ENCODE measurements around the gene DMPK. TPM values are rescaled to one million over a fixed set of nuclear protein-coding genes. Genes with fewer than 3 reads are reported as not detected.

Gene DMPK
- polyA plus RNA-seq, 1 of the 3 experiments (the other 2 are of a cell fraction), result 92.2 TPM

DNA sequence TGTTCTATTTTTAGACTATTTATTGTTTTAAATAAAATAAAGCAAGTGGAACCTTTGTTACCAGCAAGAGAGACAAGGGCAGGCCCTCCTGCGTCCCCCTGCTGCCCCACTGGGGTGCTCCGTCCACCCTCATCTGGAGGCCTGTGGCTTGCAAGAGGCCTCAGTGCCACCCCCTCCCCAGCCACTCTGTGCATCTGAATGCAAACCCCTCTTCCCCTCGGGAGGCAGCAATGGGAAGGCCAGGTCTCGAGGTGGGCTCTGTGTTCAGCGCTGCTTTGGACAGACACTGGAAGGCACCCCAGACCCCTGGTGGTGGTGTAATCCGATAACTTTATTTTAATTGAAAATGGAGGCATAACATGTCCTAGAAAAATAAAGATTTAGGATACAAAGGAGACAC, 17.8 kb downstream of the DMPK start:
- Histone ChIP-seq H3K36me3 (replicated peaks in 1 of 2; ENCODE audit: control insufficient read depth in 1 of 2, insufficient read depth in 2 of 2, low read length in 1 of 2) (no peaks in the 10 kb centered on the region), H3K9me2 (no peaks in the 10 kb centered on the region), H3F3A (replicated peaks; ENCODE audit: insufficient read depth) (peaks cover 3% of the 10 kb centered on the region), H3K79me2 (ENCODE audit: insufficient read depth) (no peaks in the 10 kb centered on the region), H3K4me1 (ENCODE audit: control insufficient read depth in 1 of 2, insufficient read depth in 2 of 2, low read depth in 1 of 2, low read length in 1 of 2) (peaks cover 0 to 17% of the 10 kb centered on the region in 2 experiments; a peak in 1 of 4 replicates), H3K9ac (no peak overlapping the region), H3K27ac (ENCODE audit: low read depth in 2 of 2, low read length in 1 of 2) (no peak overlapping the region), H4K20me1 (ENCODE audit: insufficient read depth) (no peaks in the 10 kb centered on the region), H3K9me3 (no peaks in the 10 kb centered on the region), H2AFZ (ENCODE audit: low read depth) (no peak overlapping the region), H3K27me3 (ENCODE audit: insufficient read depth) (no peaks in the 10 kb centered on the region), H3K4me2 (no peak overlapping the region), H3K4me3 (ENCODE audit: low read depth in 2 of 2, low read length in 1 of 2) (no peak overlapping the region)
- WGBS (ENCODE audit: low lambda C conversion rate), result 88% methylated on average over 5 of the region's 6 CpGs
- TF ChIP-seq TEAD4 (IDR thresholded peaks at IDR 0.05; ENCODE audit: borderline replicate concordance, insufficient read depth) (no peak), ZBTB33 (IDR thresholded peaks at IDR 0.05; ENCODE audit: borderline replicate concordance, low read depth) (no peak)
- ChIA-PET POLR2A (no interaction called here), CTCF (interaction anchor here (1.4 kb wide), 1 partner anchor 35 kb away, joined by 3 read pairs; no protein-coding TSS in a partner anchor)
- DNase-seq, result peak; percentile 36

DNA sequence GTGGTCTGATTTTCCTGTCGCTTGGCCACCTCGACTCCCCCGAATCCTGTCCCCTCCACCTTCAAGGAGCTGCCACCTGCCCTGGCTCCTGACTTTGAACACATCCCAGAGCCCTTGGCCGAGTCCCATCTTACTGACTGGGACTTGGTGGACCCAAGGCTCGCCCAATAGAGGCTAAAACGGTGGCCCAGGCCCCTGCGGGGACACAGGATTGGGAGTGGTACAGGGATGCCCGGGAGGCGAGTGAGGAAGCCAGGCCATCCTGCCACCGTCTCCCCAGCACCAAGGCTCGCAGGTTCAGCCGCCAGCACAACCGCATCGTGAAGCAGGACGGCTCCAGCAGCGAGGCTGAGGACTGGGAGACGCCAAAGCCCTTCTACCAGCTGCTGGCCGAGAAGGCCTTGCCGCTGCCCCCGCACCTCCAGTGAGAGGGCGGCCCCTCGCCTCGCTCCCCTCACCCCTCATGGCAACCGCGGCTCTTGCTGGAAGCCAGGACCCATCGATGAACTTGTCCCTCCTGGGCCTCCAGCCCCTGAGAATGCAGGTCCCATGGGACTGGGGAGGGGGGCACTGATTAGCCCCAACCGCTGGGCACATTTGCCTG, 18.5 kb downstream of the DMPK start:
- Histone ChIP-seq H3K27ac (ENCODE audit: low read depth in 2 of 2, low read length in 1 of 2) (no peak overlapping the region), H2AFZ (ENCODE audit: low read depth) (no peak overlapping the region), H3K9me2 (no peaks in the 10 kb centered on the region), H3K79me2 (ENCODE audit: insufficient read depth) (no peaks in the 10 kb centered on the region), H3K4me1 (ENCODE audit: control insufficient read depth in 1 of 2, insufficient read depth in 2 of 2, low read depth in 1 of 2, low read length in 1 of 2) (peaks cover 0 to 17% of the 10 kb centered on the region in 2 experiments; a peak in 1 of 4 replicates), H3K9ac (no peak overlapping the region), H3F3A (replicated peaks; ENCODE audit: insufficient read depth) (peaks cover under 1% of the 10 kb centered on the region), H3K9me3 (no peaks in the 10 kb centered on the region), H3K27me3 (ENCODE audit: insufficient read depth) (no peaks in the 10 kb centered on the region), H4K20me1 (ENCODE audit: insufficient read depth) (no peaks in the 10 kb centered on the region), H3K4me2 (no peak overlapping the region), H3K36me3 (replicated peaks in 1 of 2; ENCODE audit: control insufficient read depth in 1 of 2, insufficient read depth in 2 of 2, low read length in 1 of 2) (no peaks in the 10 kb centered on the region), H3K4me3 (ENCODE audit: low read depth in 2 of 2, low read length in 1 of 2) (no peak overlapping the region)
- CTCF ChIA-PET, result interaction anchor here (0.5 to 1.5 kb wide), 3 partner anchors 35 to 278 kb away, joined by 3 read pairs; no protein-coding TSS in a partner anchor
- POLR2A ChIA-PET, result no interaction called here
- DNase-seq, result peak; percentile 25
- 83% methylated on average over 18 of the region's 27 CpGs for WGBS (ENCODE audit: low lambda C conversion rate)
- TF ChIP-seq ELF1 (IDR thresholded peaks at IDR 0.05), result no peak
- TF ChIP-seq SIN3A (IDR thresholded peaks at IDR 0.05; ENCODE audit: borderline replicate concordance, low read depth, low read length), result no peak
- TF ChIP-seq NRF1 (IDR thresholded peaks at IDR 0.05; ENCODE audit: low read depth, low read length), result no peak
- no peak for TF ChIP-seq GABPA (IDR thresholded peaks at IDR 0.05; ENCODE audit: low read depth)
- TF ChIP-seq REST (IDR thresholded peaks at IDR 0.05; ENCODE audit: low read depth, low read length), result no peak
- no peak for TF ChIP-seq YY1 (IDR thresholded peaks at IDR 0.05; ENCODE audit: low read depth)
- no peak for TF ChIP-seq FOSL2 (IDR thresholded peaks at IDR 0.05; ENCODE audit: borderline replicate concordance, low read depth)
- TF ChIP-seq NFIC (IDR thresholded peaks at IDR 0.05; ENCODE audit: borderline replicate concordance), result no peak
- TF ChIP-seq MXI1 (IDR thresholded peaks at IDR 0.05; ENCODE audit: low read depth, low read length), result no peak
- TF ChIP-seq MEF2A (IDR thresholded peaks at IDR 0.05; ENCODE audit: borderline replicate concordance, low read depth), result no peak
- no peak for TF ChIP-seq IRF3 (IDR thresholded peaks at IDR 0.05; ENCODE audit: low read depth, low read length)
- TF ChIP-seq EP300 (IDR thresholded peaks at IDR 0.05; ENCODE audit: borderline replicate concordance in 1 of 2, low read depth in 1 of 2, low read length in 1 of 2), result no peak
- TF ChIP-seq TAF1 (IDR thresholded peaks at IDR 0.05; ENCODE audit: borderline replicate concordance, low read depth, low read length), result no peak
- TF ChIP-seq SMC3 (IDR thresholded peaks at IDR 0.05; ENCODE audit: low read depth, low read length), result no peak
- no peak for TF ChIP-seq RFX5 (IDR thresholded peaks at IDR 0.05; ENCODE audit: low read length)
- TF ChIP-seq ZBTB33 (IDR thresholded peaks at IDR 0.05; ENCODE audit: borderline replicate concordance, low read depth), result no peak
- no peak for TF ChIP-seq GATA2 (CRISPR knock-in tag; IDR thresholded peaks at IDR 0.05)
